Esophagus squamous epithelium (tissue), 5 donors: Measurements from ENCODE around the gene GABRB1. TPM values are rescaled to one million over a fixed set of nuclear protein-coding genes. Genes with fewer than 3 reads are reported as not detected.

Experiments used
- DNase-seq: peaks from one replicate; lab custom pipeline; 2025; lab: John Stamatoyannopoulos, UW
- H3K27ac ChIP-seq, 4 donors: fragments of 200-600 bp; sonication (generic); one replicate each; pipeline ENCODE4 v1.5.1; 2016 to 2019; ENCODE audit warnings: mild to moderate bottlenecking in 1 of 4
- H3K27me3 ChIP-seq, 4 donors: fragments of 200-600 bp; sonication (generic); 1 replicate in 3 of 4; 2 replicates in 1 of 4; pipeline versions ENCODE4 v1.5.1 to v1.6.0; 2017 to 2021; ENCODE audit warnings: antibody characterized with exemption in 1 of 4
- H3K36me3 ChIP-seq, 3 donors: fragments of 200-600 bp; sonication (generic); one replicate each; pipeline ENCODE4 v1.5.1; 2016 to 2019
- H3K4me1 ChIP-seq, 3 donors: fragments of 200-600 bp; sonication (generic); one replicate each; pipeline ENCODE4 v1.5.1; 2017 to 2019
- H3K4me3 ChIP-seq, 4 donors: fragments of 200-600 bp; sonication (generic); 1 replicate in 3 of 4; 2 replicates in 1 of 4; pipeline ENCODE4 v1.5.1; 2016 to 2019; ENCODE audit warnings: mild to moderate bottlenecking in 2 of 4, moderate library complexity in 1 of 4
- H3K9me3 ChIP-seq, 3 donors: fragments of 200-600 bp; sonication (generic); one replicate each; pipeline ENCODE4 v1.5.1; 2016 to 2019
- CTCF ChIP-seq, 6 experiments: fragments of 450-650 bp in 4 of 6; fragments of 200-600 bp in 2 of 6; sonication (generic) in 2 of 6; IDR thresholded peaks; one replicate each; pipeline ENCODE4 v1.5.1; 2016 to 2019; ENCODE audit warnings: antibody characterized with exemption in 6 of 6, mild to moderate bottlenecking in 4 of 6, moderate library complexity in 4 of 6
- POLR2A ChIP-seq, 4 donors: fragments of 450-650 bp; IDR thresholded peaks; one replicate each; pipeline ENCODE4 v1.6.1; 2017; ENCODE audit warnings: antibody characterized with exemption in 4 of 4, mild to moderate bottlenecking in 4 of 4, moderate library complexity in 3 of 4
- WGBS, 2 donors: methylation state at CpG; one replicate each; pipeline ENCODE4 v1.1.5; 2018; 5-methylcytosine and 5-hydroxymethylcytosine counted together
- intact Hi-C: fragments of 100-400 bp; cut with DNase I; formaldehyde crosslinking; loops from one replicate; pipeline ENCODE4 v1.15.0; 2022
- total RNA-seq, 4 donors: library from RNA; depleted of rRNA; stranded (reverse); fragments of >200 nt; gene quantifications; one replicate each; pipeline ENCODE4 v1.1.0, GENCODE V29; 2016
- donor health status: DM: yes; HTN: yes; CAD: no.

GABRB1 gene
- total RNA-seq, 4 donors from 2014 or later, result not detected

DNA sequence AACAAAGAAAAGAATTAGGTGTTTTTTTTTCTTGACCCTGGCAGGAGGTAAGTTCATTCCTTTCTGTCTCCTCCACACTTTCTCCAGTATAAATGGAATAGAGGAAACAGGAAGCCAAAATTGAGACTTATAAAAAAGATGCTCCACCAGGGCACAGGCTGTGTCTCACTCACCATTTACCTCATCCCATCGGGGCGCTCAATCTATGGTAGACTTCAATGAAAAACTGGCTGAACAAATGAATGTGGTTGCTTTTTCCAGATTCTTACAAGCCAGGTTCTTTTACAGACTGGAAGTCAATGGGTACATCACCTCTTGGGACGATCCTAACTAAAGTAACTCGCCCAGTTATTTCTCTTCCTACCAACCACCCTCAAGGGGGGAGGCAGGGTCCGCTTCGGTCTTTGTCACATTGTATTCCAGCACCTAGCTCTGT, 431.4 kb downstream of the GABRB1 start:
- peak overlapping the region; percentile 83 to 92 (median 92) for H3K27ac ChIP-seq
- intact Hi-C loops, result no loop called here
- no peaks in the 10 kb centered on the region for H3K27me3 ChIP-seq
- DNase-seq, result no peak
- H3K4me1 ChIP-seq, result peaks cover 0 to 32% (median 7%) of the 10 kb centered on the region in 3 donors
- peak overlapping the region; percentile 74 to 86 (median 82) for H3K4me3 ChIP-seq
- WGBS, 2 donors, result 4 to 8% methylated on average over 6 of the region's 6 CpGs
- TF ChIP-seq CTCF (IDR thresholded peaks at IDR 0.05) (no peak), POLR2A (IDR thresholded peaks at IDR 0.05) (no peak)
- H3K36me3 ChIP-seq, result peaks cover 0 to 18% (median 0%) of the 10 kb centered on the region in 3 donors
- H3K9me3 ChIP-seq, result no peaks in the 10 kb centered on the region

GRCh38 chr4:47463235-47463956, 432.0 kb downstream of the GABRB1 start, which contains the start of gene COMMD8:
Gene COMMD8, minus strand, starts transcription at chr4:47463702. Its CDS starts 51 bp downstream, at chr4:47463651.
- Histone ChIP-seq H3K27ac (peak within 1 kb of the TSS; percentile 83 to 92 (median 92)), H3K27me3 (no peaks in the 10 kb centered on the region), H3K4me3 (peak within 1 kb of the TSS; percentile 74 to 86 (median 82)), H3K4me1 (peaks cover 0 to 32% (median 7%) of the 10 kb centered on the region in 3 donors), H3K36me3 (peaks cover 0 to 13% (median 0%) of the 10 kb centered on the region in 3 donors), H3K9me3 (no peaks in the 10 kb centered on the region)
- DNase-seq, result peak; percentile 89
- intact Hi-C loops, result no loop called here
- 0% methylated on average over 13 to 34 of the region's 51 CpGs for WGBS, 2 donors
- peak in 5 of 6 experiments; percentile 30 to 57 (median 40) for TF ChIP-seq CTCF (IDR thresholded peaks at IDR 0.05)
- peak in 3 of 4 donors; percentile 27 to 63 (median 59) for TF ChIP-seq POLR2A (IDR thresholded peaks at IDR 0.05)

GRCh38 chr4:47465004-47465403, 433.6 kb downstream of the GABRB1 start:
- WGBS, 2 donors, result 49 to 76% methylated on average over 2 of the region's 2 CpGs
- intact Hi-C loops, result no loop called here
- H3K27ac ChIP-seq, result no peak overlapping the region
- H3K4me3 ChIP-seq, result no peak overlapping the region
- TF ChIP-seq POLR2A (IDR thresholded peaks at IDR 0.05), result no peak
- no peak for TF ChIP-seq CTCF (IDR thresholded peaks at IDR 0.05)
- H3K4me1 ChIP-seq, result peaks cover 0 to 34% (median 7%) of the 10 kb centered on the region in 3 donors
- H3K9me3 ChIP-seq, result no peaks in the 10 kb centered on the region
- no peaks in the 10 kb centered on the region for H3K36me3 ChIP-seq
- DNase-seq, result no peak
- no peaks in the 10 kb centered on the region for H3K27me3 ChIP-seq

- no peak for DNase-seq
- Histone ChIP-seq H3K9me3 (no peaks in the 10 kb centered on the region), H3K4me1 (peaks cover 0 to 39% (median 7%) of the 10 kb centered on the region in 3 donors), H3K36me3 (no peaks in the 10 kb centered on the region), H3K27me3 (no peaks in the 10 kb centered on the region), H3K27ac (no peak overlapping the region), H3K4me3 (no peak overlapping the region)
- 37 to 55% methylated on average over 2 of the region's 2 CpGs for WGBS, 2 donors
- TF ChIP-seq CTCF (IDR thresholded peaks at IDR 0.05), result no peak
- no peak for TF ChIP-seq POLR2A (IDR thresholded peaks at IDR 0.05)
- intact Hi-C loops, result no loop called here
Observed at GRCh38 chr4:47466056-47466785, 434.9 kb downstream of the GABRB1 start.
